EL (cell line): ENCODE results near the gene THADA.
"Not testable (repeated sequence)": the region's sequence is repeated elsewhere in the genome, so short reads cannot be mapped to it uniquely, and the experiment has no call there.

Source experiments
- DNase-seq: peaks from one replicate; pipeline ENCODE4 v3.0.0-alpha.2; 2016

THADA gene

DNA sequence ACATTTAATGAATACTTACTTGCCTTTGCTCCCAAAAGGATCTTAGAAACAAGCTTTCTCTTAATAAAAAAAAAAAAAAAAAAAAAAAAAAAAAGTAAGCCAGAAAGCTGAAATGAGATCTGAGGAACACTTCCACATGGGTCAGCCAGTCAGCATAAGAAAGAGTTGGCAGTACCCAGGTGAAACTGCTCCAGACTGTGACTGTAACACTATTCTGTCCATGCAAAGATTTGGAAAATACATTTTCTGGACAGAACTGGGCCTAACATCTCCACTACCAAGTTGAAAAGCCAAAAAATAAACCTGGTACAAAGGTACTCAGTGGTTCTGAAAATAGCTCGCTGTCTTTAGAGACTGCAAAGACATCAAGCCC, 135.7 kb downstream of the THADA start:
- DNase-seq: no peak

DNA sequence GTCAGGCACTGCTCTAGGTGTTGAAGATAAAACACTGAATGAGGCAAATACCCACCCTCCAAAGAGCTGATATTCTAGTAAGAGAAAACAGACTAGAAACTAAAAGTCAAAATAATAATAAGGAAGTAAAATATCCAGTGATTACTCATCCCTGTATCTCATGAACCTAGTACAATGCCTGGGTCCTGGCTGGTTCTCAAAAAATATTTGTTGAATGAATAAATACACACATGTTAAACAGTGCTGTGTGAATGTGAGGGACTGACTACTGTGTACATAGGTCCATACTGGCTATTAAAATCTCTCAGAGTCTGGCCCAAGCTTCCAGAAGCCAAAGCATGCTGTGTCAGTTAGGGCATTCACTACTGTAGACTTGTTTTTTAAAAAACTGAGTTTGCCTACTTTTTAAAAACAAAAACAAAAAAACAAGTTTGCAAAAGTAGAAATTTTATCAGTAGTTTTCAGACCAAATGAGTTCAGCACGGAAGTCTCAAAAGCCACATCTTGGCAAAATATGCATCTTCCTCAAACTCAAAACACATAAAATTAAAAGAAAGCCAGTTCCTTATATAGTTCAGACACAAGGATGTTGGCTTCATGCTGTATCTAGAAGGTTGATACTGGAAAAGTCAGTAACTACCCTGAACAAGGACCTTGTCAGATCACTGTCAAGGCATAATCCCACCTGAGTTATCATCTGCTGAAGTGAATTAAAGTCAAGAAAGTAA, 136.2 kb downstream of the THADA start:
- DNase-seq: peak; percentile 82

DNA sequence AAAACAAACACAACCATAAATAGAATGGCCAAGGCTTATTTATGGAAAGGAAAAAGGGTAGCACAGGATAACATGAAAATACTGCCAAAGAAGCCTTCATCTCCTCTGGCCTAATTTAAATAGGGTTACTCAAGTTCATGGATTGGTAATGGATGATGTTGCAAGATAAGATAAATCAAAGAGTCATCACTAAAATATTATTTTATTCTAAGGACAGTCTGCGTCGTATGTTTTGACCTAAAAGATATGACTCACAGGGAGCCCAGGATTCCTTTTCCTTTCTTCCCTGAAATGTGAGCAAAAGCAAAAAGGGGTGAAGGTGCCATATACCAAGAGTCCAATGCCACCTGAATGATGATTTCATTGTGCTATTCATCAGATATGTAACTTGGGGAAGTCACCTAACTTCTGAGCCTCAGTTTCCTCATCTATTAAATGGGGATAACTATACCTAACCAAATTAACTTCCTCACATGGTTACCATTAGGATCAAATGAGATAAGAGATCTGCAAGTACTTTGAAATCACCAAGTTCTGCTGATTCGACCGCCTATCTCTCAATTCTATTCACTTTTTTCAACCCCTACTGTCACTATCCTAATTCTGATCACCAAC, 137.7 kb downstream of the THADA start:
- peak; percentile 85 for DNase-seq

DNA sequence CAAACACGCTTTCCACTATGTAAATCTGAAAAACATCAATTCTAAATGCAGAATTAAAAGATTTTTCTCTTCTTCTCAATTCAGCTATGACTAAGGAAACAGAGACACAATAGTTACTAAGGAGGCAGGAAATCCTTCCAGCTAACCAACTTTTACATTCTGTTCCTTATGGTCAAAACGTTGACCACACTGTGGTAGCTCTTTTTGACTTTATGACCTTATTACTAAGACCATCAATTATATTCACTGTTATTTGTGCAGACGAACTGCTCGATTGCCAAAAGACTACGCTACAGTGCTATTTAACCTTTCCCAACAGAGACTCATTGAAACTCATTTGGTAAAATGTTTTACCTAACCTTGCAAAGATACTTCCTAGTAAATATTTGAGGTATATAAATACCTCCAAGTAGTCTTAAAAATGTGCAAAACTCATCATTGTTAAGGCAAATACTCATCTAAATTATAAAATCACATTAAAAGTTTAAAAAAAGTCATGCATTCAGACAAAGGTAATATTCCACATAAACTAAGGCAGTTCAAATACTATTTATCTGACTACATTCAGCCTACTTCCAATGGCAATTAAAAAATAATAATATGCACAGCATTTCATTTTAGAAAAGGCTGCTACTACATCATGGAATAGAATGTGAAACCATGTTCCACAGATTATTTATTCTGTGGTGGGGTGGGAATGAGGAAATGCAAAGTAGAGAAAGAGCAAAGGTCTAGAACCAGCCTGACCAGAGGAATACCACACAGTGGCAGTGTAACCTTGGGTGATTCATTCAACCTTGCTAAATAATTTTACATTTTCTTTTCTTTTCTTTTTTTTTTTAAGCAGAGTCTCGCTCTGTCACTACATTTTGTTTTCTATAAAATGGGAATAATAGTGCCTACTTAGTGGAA, 139.9 kb downstream of the THADA start:
- peak; percentile 70 for DNase-seq

DNA sequence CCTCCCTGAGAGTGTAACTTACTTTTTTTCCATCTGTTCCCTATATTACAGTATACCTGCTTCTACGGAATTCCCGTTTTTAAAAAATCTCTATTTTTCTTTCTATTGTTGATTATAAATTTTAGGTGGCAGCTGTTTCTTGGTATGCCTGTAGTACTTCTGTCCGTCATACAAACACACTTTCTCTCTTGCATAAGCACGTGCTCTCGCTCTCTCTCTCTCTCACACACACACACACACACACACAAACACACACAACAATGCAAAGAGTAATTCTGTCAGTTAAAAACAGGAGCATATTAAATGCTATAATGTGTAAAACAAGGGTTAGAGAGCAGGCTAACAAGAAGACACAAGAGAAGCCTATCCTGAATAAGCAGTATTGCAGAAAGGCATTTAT, 140.5 kb downstream of the THADA start:
- no peak for DNase-seq

DNA sequence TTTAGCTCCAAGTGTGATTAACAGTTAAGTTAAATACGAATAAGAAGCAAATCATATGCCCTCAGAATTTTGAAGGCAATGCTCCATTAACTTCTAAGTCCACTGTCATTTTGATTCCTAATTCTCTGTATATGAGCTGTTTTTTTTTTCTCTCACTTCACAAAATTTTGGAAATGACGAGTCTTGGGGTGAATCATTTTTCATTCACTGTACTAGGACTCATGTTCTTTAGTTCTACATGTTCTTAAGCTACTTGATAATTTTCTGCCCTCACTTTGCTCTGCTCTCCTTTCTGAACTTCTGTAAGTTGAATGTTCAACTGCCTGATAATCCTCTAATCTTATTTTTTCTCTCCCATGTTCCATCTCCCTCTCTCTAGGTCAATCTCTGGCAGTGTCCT, 141.0 kb downstream of the THADA start:
- no peak for DNase-seq

DNA sequence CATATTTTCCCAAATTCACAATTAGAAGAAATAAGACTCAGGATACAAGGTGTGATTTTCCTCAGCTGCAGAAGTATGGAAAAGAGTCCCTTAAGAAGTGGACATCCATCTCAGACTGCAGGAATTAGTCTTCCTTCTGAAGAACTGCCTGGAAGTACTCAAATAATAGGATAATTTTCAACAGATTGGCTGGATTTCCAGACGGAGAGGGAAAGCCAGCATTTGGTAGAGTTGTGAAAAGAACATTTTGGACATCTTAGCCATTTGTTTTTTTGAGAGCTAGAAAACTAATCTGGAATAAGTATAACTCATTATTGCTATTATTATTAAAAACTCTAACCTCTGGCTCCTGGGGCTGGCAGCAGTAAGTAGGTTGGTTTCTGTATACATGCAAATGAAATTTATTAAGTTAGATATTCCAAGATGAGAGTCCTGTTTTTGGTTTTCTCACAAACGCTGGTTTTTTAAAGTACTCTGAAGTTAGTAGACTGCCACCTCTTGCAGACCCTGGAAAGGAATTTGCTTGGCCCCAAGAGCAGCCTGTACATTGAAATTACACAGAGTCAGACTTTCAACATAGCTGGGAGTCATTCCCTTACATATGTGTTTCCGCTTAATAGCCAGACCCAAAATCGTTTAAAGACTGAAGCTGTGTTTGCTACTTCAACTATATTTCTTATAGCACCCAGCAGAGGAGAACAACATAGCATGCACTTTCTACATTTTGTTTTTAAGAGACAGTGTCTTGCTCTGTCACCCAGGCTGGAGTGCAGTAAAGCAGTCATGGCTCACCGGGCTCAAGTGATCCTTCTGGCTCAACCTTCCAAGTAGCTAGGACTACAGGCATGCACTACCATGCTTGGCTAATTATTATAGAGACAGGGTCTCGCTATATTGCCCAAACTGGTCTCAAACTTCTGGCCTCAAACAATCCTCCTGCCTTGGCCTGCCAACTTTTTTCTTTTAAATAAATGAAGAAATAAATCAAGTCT, 142.4 kb downstream of the THADA start:
- DNase-seq: no peak

DNA sequence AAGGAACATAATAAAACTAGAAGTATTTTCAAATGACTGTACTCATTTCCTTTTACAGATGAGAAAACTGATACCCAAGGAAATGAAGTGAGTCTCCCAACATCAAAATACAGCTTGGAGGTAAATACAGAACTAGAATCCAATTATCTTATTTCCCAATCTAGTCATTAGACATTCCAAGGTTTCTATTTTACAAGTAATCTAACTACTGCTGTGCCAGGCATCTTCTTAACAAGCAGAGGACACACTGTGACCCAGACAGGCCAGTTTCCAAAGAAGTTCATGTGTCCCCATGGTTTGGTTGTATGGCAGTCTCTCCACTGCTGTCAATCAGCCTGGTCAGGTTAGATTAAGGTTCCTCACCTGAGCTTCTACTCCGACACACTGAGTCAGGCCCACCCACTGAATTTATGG, 143.5 kb downstream of the THADA start:
- DNase-seq: peak; percentile 29

GRCh38 chr2:43450617-43451016, 145.2 kb downstream of the THADA start:
- no peak for DNase-seq

DNA sequence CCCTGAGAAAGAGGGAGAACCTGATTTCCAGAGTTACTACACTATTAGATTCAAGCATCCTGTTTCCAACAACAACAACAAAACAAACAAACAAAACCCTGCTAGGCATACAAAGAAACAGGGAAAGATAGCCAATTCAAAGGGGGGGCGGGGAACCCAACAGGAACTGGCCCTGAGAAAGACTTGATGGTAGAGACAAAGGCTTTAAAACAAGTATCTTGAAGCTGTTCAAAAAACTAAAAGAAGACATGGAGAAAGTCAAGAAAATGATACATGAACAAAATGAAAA, 147.1 kb downstream of the THADA start:
- no peak for DNase-seq

GRCh38 chr2:43448011-43448821, 147.6 kb downstream of the THADA start:
- DNase-seq: no peak

- not testable (repeated sequence) for DNase-seq
Measured at GRCh38 chr2:43446755-43447154, 149.1 kb downstream of the THADA start.

- no peak for DNase-seq
Measured at GRCh38 chr2:43445781-43446180, 150.1 kb downstream of the THADA start.

- DNase-seq: no peak
Measured at GRCh38 chr2:43444989-43445645, 150.7 kb downstream of the THADA start.

- DNase-seq: no peak
Measured at GRCh38 chr2:43443282-43443681, 152.6 kb downstream of the THADA start.

- no peak for DNase-seq
Measured at GRCh38 chr2:43441195-43441594, 154.6 kb downstream of the THADA start.

DNA sequence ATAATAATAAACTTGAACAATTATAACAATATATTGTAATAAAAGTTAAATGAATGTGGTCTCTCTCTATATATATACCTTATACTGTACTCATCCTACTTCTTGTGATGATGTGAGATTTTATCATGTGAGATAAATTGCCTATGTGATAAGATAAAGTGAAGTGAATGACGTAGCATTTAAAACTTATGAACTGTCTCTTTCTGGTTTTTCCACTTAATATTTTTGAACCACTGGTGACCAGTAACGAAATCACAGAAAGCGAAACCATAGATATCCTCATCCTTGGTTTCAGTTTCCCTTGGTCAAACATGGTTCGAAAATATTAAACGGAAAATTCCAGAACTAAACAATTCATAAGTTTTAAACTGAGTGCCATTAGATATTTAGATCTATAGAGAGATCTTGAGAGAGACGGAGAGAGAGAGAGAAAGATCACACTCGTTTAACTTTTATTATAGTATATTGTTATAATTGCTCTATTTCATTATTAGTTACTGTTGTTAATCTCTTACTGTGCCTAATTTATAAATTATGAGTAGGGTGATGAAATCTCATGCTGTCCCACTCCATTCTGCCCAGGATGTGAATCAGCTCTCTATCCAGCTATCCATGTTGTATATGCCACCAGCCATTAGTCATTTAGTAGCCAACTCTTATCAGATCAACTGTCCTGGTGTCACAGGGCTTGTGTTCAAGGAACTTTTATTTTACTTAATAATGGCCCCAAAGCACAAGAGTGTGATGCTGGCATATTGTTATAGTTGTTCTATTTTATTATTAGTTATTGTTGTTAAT, 156.8 kb downstream of the THADA start:
- peak; percentile 67 for DNase-seq

GRCh38 chr2:43438342-43438741, 157.5 kb downstream of the THADA start:
- DNase-seq: no peak

DNA sequence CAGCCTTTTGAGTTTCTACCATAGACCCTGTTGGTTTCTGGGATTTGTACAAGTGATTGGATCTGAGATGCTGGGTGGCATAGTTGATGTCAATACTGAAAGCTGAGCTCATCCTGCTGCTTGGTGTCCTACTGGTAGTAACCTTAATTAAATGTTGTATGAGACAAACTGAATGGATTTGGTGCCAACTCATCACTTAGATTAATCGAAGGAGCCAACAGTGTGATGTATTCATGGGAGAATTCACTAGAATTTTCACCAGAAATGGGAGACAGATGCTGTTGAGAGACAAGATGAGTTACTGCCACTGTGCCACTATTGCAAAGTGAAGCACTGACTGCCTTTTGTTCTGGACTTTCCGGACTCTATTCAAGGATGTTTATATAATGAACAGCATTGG, 158.5 kb downstream of the THADA start:
- DNase-seq: no peak

DNA sequence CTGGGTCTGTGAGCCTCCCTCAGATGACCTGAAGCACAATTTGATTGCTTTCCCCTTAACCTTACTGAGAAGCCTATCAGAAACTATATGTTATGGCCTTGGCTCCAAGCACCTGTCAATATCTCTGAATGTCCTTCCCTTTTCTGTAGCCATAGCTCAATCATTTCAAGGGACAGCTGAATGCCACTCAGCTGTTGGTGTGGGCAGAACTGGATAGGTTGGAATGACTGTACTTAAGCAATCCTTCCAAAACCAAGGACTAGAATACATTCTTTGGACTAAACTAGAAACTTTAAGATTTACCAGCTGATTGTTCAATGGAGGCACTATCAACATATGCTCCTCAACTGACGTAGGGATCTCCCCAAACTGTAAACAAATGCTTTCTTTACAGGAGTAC, 159.4 kb downstream of the THADA start:
- DNase-seq: no peak
